GM12873 (cell line): Measurements from ENCODE around the gene CEP57L1.

Source experiments
- CTCF ChIP-seq: IDR thresholded peaks from 2 replicates; pipeline ENCODE4 v1.5.1; 2012; ENCODE audit warnings: low read depth, mild to moderate bottlenecking, moderate library complexity, low read length, control low read depth; ENCODE audit not compliant: insufficient read depth; ENCODE audit errors: missing control alignments

Gene CEP57L1

GRCh38 chr6:109095835-109096084 lies 453 bp downstream of the CEP57L1 start:
- no peak for TF ChIP-seq CTCF

DNA sequence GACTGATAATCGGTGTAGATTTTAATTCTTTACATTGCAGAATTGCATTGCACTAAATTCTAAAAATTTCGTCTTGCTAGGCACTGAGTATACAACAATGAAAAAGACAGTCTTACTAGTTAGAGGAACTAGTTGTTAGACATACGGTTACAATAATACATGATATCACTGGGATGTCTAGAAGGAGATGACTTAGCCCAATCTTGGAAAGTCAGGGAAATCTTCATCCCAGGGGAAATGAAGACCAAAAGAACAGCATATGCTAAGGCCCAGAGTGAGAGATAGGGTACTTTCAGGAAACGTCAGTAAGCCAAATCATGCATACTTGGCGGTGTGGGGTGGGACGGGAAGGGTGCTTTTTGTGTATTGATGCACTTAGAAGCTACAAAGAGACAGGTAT lies 901 bp downstream of the CEP57L1 start:
- TF ChIP-seq CTCF, result no peak

DNA sequence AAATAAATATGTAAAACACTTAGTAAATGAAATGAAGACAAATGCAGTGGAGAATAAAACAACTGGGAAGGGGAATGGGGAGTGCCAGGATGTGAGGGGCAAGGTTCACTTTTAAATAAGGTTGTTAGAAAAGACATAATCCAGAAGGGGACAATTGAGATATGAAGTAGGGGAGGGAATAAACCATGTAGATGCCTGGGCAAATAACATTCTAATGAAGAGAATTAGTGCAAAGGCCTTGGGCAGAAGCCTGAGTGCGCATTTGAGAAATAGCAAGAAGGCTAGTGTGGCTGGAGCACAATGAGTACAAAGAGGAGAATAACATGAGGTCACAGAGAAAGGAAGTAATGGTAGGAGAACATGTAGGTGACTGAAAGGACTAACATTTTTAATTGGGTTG lies 2.4 kb downstream of the CEP57L1 start:
- TF ChIP-seq CTCF, result no peak

- TF ChIP-seq CTCF, result no peak
These were observed 7.5 kb downstream of the CEP57L1 start for GRCh38 chr6:109102762-109103161.

GRCh38 chr6:109103942-109104341 lies 8.6 kb downstream of the CEP57L1 start:
- TF ChIP-seq CTCF, result no peak

- no peak for TF ChIP-seq CTCF
These were observed 9.2 kb downstream of the CEP57L1 start for GRCh38 chr6:109104512-109104911.

DNA sequence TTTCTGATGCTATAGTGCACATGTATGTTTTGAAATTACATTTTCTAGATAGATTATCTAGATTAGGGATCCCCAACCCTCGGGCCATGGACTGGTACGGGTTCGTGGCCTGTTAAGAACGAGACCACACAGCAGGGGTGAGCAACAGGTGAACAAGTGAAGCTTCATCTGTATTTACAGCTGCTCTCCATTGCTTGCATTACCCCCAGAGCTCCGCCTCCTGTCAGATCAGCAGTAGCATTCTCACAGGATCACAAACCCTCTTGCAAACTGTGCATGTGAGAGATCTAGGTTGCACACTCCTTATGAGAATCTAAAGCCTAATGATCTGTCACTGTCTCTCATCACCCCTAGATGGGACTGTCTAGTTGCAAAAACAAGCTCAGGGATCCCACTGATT lies 10.4 kb downstream of the CEP57L1 start:
- TF ChIP-seq CTCF, result no peak
